Uterus (tissue), 2 donors: ENCODE results near the gene CRYBB2.

Experiments
- CTCF ChIP-seq, 4 experiments: fragments of 200-600 bp in 2 of 4; fragments of 450-650 bp in 2 of 4; sonication (generic) in 2 of 4; IDR thresholded peaks; one replicate each; pipeline ENCODE4 v1.5.1; 2016 to 2019; ENCODE audit warnings: antibody characterized with exemption in 4 of 4, mild to moderate bottlenecking in 2 of 4, moderate library complexity in 1 of 4
- POLR2A ChIP-seq, 2 donors: fragments of 450-650 bp; IDR thresholded peaks; one replicate each; pipeline ENCODE4 v1.6.1; 2016; ENCODE audit warnings: antibody characterized with exemption in 2 of 2, mild to moderate bottlenecking in 1 of 2, moderate library complexity in 1 of 2

- TF ChIP-seq CTCF (IDR thresholded peaks at IDR 0.05) = no peak
- no peak for TF ChIP-seq POLR2A (IDR thresholded peaks at IDR 0.05)
Observed at GRCh38 chr22:25192406-25192805, 27.0 kb upstream of the CRYBB2 start.
